HepG2 (cell line): ENCODE measurements around the gene GSC2. TPM values are rescaled to one million over a fixed set of nuclear protein-coding genes. Genes with fewer than 3 reads are reported as not detected.

Experiments used
- ATAC-seq: fragments of 200-7000 bp; cut with Tn5 transposase; 3 replicates; pipeline ENCODE4 v1.9.1; 2020; ENCODE audit warnings: mild to moderate bottlenecking, moderate library complexity
- BruUV-seq: library from RNA; stranded (reverse); fragments of 400-500 nt; replicated peaks from 2 replicates; lab custom pipeline; 2021; lab: Mats Ljungman, UMichigan
- CTCF ChIA-PET: fragments of 300-600 bp; formaldehyde crosslinking; extraction: SDS; loops from one replicate; lab custom pipeline; 2021; ENCODE audit warnings: low total read pairs, inconsistent platforms, low intra/inter-chr PET ratio; lab: Yijun Ruan, JAX
- POLR2A ChIA-PET: fragments of 350-600 bp; sonication (Branson Sonifier 250); formaldehyde crosslinking; loops from one replicate; lab custom pipeline; 2020; ENCODE audit warnings: antibody characterized with exemption, inconsistent platforms; lab: Yijun Ruan, JAX
- DNase-seq: peaks from one replicate; pipeline ENCODE4 v3.0.0-alpha.2; 2015; ENCODE audit warnings: low spot score
- FAIRE-seq: peaks from 3 replicates; lab custom pipeline; 2011; peaks lifted over from hg19 to GRCh38; lab: Jason Lieb, UNC
- H2AFZ ChIP-seq: one replicate; pipeline ENCODE4 v1.6.1; 2011; ENCODE audit warnings: low read length, inconsistent platforms
- H3K27ac ChIP-seq: fragments of 300-600 bp; 3 replicates; pipeline ENCODE4 v1.8.0; 2011; ENCODE audit warnings: mixed run types, mild to moderate bottlenecking, mixed read lengths, low read length, inconsistent platforms; ENCODE audit not compliant: insufficient read depth; ENCODE audit errors: extremely low read length
- H3K27me3 ChIP-seq, 2 experiments: fragments of 200-600 bp in 1 of 2; 2 replicates in 1 of 2; 3 replicates in 1 of 2; pipeline versions ENCODE4 v1.6.0 to v1.8.0; 2011; ENCODE audit warnings: low read length in 2 of 2, mild to moderate bottlenecking in 2 of 2, moderate library complexity in 2 of 2, inconsistent platforms in 1 of 2; ENCODE audit not compliant: insufficient read depth in 2 of 2, control insufficient read depth in 1 of 2
- H3K36me3 ChIP-seq, 2 experiments: fragments of 200-600 bp in 1 of 2; replicated peaks in 1 of 2; 2 replicates in 1 of 2; 3 replicates in 1 of 2; pipeline versions ENCODE4 v1.5.1 to v1.8.0; 2011; ENCODE audit warnings: low read length in 2 of 2, inconsistent platforms in 1 of 2; ENCODE audit not compliant: insufficient read depth in 2 of 2, control insufficient read depth in 1 of 2
- H3K4me1 ChIP-seq: 2 replicates; pipeline ENCODE4 v1.5.1; 2012; ENCODE audit warnings: low read length, inconsistent platforms; ENCODE audit not compliant: insufficient read depth
- H3K4me2 ChIP-seq: 2 replicates; pipeline ENCODE4 v1.6.0; 2011; ENCODE audit warnings: low read depth, low read length, inconsistent platforms
- H3K4me3 ChIP-seq, 3 experiments: fragments of 200-600 bp in 1 of 3; sonication (generic), shearing (Covaris generic) in 1 of 3; replicated peaks in 1 of 3; 2 replicates each; pipeline ENCODE4 v1.5.1; 2011 to 2016; ENCODE audit warnings: low read length in 3 of 3, inconsistent platforms in 2 of 3, low read depth in 2 of 3, mild to moderate bottlenecking in 2 of 3, control low read depth in 1 of 3, mixed read lengths in 1 of 3; ENCODE audit not compliant: insufficient read depth in 1 of 3
- H3K79me2 ChIP-seq: one replicate; pipeline ENCODE4 v1.6.1; 2011; ENCODE audit warnings: low read length, inconsistent platforms; ENCODE audit not compliant: insufficient read depth
- H3K9ac ChIP-seq: 2 replicates; pipeline ENCODE4 v1.6.0; 2011; ENCODE audit warnings: mild to moderate bottlenecking, low read depth, low read length, inconsistent platforms; ENCODE audit not compliant: insufficient read depth
- H3K9me3 ChIP-seq: 2 replicates; pipeline ENCODE4 v1.5.1; 2012; ENCODE audit warnings: mild to moderate bottlenecking, low read length
- H4K20me1 ChIP-seq: 2 replicates; pipeline ENCODE4 v1.6.0; 2011; ENCODE audit warnings: inconsistent platforms, mild to moderate bottlenecking, low read length, moderate library complexity; ENCODE audit not compliant: insufficient read depth
- BCL6 ChIP-seq: IDR thresholded peaks from 2 replicates; pipeline ENCODE4 v1.6.1; 2016; ENCODE audit warnings: missing genetic modification reagents, missing compliant biosample characterization
- MEF2D ChIP-seq: sonication (generic); formaldehyde crosslinking; IDR thresholded peaks from 2 replicates; pipeline ENCODE4 v1.5.1; 2020; ENCODE audit warnings: mild to moderate bottlenecking, missing genetic modification reagents
- NR2C2 ChIP-seq: sonication (generic); formaldehyde crosslinking; IDR thresholded peaks from 2 replicates; pipeline ENCODE4 v1.4.0; 2020; ENCODE audit warnings: missing genetic modification reagents, mild to moderate bottlenecking, moderate library complexity, borderline replicate concordance
- SIX4 ChIP-seq: sonication (generic); formaldehyde crosslinking; IDR thresholded peaks from 2 replicates; pipeline ENCODE4 v1.4.0; 2020; ENCODE audit warnings: missing genetic modification reagents
- TMF1 ChIP-seq: sonication (generic); formaldehyde crosslinking; IDR thresholded peaks from 2 replicates; pipeline ENCODE4 v1.8.1; 2022; ENCODE audit warnings: low read depth, missing genetic modification reagents
- ZBTB21 ChIP-seq: sonication (generic); formaldehyde crosslinking; IDR thresholded peaks from 2 replicates; pipeline ENCODE4 v1.4.0; 2020; ENCODE audit warnings: missing genetic modification reagents
- ZBTB34 ChIP-seq: sonication (generic); formaldehyde crosslinking; IDR thresholded peaks from 2 replicates; pipeline ENCODE4 v1.8.0; 2022; ENCODE audit warnings: mild to moderate bottlenecking, missing genetic modification reagents
- WGBS: methylation state at CpG from one replicate; pipeline ENCODE4 v1.1.6; 2017; ENCODE audit warnings: low lambda C conversion rate; 5-methylcytosine and 5-hydroxymethylcytosine counted together
- in situ Hi-C: cut with HindIII; loops from 2 replicates; pipeline ENCODE4 v1.10.0; 2017; ENCODE audit warnings: low pct_unique_long_range_greater_than_20kb; ENCODE audit not compliant: extremely low pct_ligation_motif_present
- intact Hi-C: fragments of 100-400 bp; cut with micrococcal nuclease; formaldehyde crosslinking; loops from one replicate; pipeline ENCODE4 v1.10.0; 2022; ENCODE audit not compliant: unreplicated experiment
- polyA plus RNA-seq, 8 experiments: library from polyadenylated mRNA; depleted of rRNA in 3 of 8; stranded (reverse) in 7 of 8; unstranded in 1 of 8; fragments of >200 nt; fragmentation: Illumina TruSeq in 4 of 8; extraction: Trizol in 4 of 8; gene quantifications; 2 replicates each; pipeline versions ENCODE4 v1.2.1 to v1.2.3, GENCODE V29; 2011 to 2016; ENCODE audit warnings: low read depth in 4 of 8, missing spikeins in 1 of 8, mixed read lengths in 1 of 8; ENCODE audit not compliant: insufficient read depth in 1 of 8
- total RNA-seq, 5 experiments: library from RNA; depleted of rRNA; stranded (reverse); fragments of >200 nt; fragmentation: Illumina TruSeq; extraction: Trizol; gene quantifications; 2 replicates each; pipeline ENCODE4 v1.2.3, GENCODE V29; 2016; ENCODE audit warnings: low read depth in 1 of 5

Gene GSC2
- total and polyA plus RNA-seq, 2 of the 13 experiments (the other 11 are each of a cell fraction or from before 2014, with no cell fraction given) = not detected

GRCh38 chr22:19132693-19133400 is 17.2 kb downstream of the GSC2 start:
- Histone ChIP-seq H4K20me1 (no peaks in the 10 kb centered on the region), H3K4me1 (no peaks in the 10 kb centered on the region), H3K27ac (no peak overlapping the region), H3K36me3 (peaks cover 13 to 37% of the 10 kb centered on the region in 2 experiments; a peak in 4 of 5 replicates), H3K9ac (no peak overlapping the region), H3K79me2 (no peaks in the 10 kb centered on the region), H2AFZ (no peak overlapping the region), H3K4me3 (no peak overlapping the region), H3K27me3 (peaks cover 0 to 10% of the 10 kb centered on the region in 2 experiments; a peak in 2 of 5 replicates), H3K4me2 (no peak overlapping the region), H3K9me3 (no peaks in the 10 kb centered on the region)
- ChIA-PET CTCF (no interaction called here), POLR2A (no interaction called here)
- ATAC-seq (no peak), DNase-seq (no peak), FAIRE-seq (no peak)
- intact Hi-C loops (no loop called here), in situ Hi-C loops (no loop called here)
- WGBS = 85% methylated on average over 7 of the region's 9 CpGs
- TF ChIP-seq MEF2D (CRISPR knock-in tag) (no peak), ZBTB34 (CRISPR knock-in tag) (no peak), NR2C2 (CRISPR knock-in tag) (no peak), SIX4 (CRISPR knock-in tag) (no peak)
- BruUV-seq = no TSS peak

GRCh38 chr22:19132153-19132552 is 17.9 kb downstream of the GSC2 start:
- POLR2A ChIA-PET = no interaction called here
- Histone ChIP-seq H4K20me1 (no peaks in the 10 kb centered on the region), H2AFZ (no peak overlapping the region), H3K79me2 (no peaks in the 10 kb centered on the region), H3K27me3 (peaks cover 2 to 17% of the 10 kb centered on the region in 2 experiments; a peak in 3 of 5 replicates), H3K27ac (no peak overlapping the region), H3K36me3 (peaks cover 9 to 30% of the 10 kb centered on the region in 2 experiments; a peak in 4 of 5 replicates), H3K4me2 (no peak overlapping the region), H3K9ac (no peak overlapping the region), H3K4me3 (no peak overlapping the region), H3K9me3 (no peaks in the 10 kb centered on the region), H3K4me1 (no peaks in the 10 kb centered on the region)
- in situ Hi-C loops = no loop called here
- intact Hi-C loops = no loop called here
- FAIRE-seq (no peak), DNase-seq (no peak), ATAC-seq (no peak)
- 95% methylated on average over 13 of the region's 20 CpGs for WGBS
- CTCF ChIA-PET = no interaction called here
- no TSS peak for BruUV-seq
- no peak for TF ChIP-seq BCL6 (CRISPR knock-in tag)
- TF ChIP-seq TMF1 (CRISPR knock-in tag) = no peak
- no peak for TF ChIP-seq ZBTB21 (CRISPR knock-in tag)
